CD4-positive, alpha-beta T cell treated with Interferon gamma for 1 hour (primary cell): ENCODE data around the gene C2orf74.
"Not testable (repeated sequence)": the region's sequence is repeated elsewhere in the genome, so short reads cannot be mapped to it uniquely, and the experiment has no call there.

Experiments used
- DNase-seq: peaks from one replicate; pipeline ENCODE4 v3.0.0-alpha.2; 2020

The C2orf74 gene

DNA sequence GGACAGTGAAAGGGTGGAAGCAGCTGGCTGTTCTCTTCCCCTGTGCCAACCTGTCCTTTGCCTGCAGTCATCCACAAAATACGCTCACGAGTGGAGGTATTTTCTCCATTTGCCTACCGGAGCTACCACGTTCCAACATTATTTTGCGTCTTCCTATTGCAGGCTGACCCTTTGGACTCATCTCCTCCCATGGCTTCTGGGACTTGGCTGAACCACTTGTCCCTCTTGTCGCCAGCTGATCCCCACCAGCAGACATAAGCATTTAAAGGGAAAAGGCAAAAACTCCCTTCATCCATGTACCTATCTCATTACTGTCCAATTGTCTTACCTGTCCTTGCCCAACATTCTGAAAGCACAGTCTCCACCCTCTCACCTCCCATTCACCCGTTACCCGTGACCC lies 13.0 kb downstream of the C2orf74 start:
- no peak for DNase-seq

DNA sequence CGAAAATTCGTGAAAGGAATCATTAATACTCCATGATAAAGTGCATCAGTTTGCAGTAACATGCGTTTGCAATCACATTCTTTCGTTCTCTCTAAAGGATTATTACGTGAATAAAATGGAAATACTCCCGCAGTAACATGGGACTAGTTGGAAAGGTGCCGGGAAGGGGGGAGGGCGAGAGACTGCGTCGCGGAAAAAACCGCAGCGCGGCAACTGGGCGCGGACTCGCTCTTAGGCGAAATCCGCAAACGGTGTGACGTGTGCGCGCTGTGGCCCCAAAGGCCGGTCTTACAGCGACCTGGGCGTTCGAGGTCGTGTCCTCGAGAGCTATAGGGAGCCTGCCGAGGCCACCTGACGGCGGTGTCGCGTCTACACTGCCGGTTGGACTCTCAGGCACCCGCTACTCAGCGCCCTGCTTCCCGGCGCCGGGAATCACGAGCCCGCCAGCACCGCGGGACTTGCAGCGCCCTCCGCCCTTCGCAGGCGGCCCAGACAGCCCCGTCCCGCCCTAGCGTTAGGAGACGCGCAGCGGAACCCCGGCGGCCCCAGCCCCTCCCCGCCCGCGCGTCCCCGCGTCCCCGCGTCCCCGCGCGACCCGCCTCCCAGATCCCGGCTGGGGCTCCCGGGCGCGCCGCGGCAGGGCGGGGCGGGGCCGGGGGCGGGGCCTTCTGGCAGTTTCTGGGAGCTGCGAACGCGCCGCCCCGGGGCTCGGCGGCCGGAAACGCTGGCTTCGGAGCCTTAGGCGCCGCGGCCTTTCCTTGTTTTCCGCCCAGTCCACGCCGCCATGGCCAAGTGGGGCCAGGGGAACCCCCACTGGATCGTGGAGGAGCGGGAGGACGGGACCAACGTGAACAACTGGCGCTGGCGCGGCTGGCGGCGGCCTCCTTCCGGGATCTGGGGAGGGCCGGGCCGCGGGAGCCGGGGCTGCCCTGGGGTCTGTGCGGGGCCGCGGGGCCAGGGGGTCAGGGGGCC lies 15.1 kb downstream of the C2orf74 start:
- peak; percentile 92 for DNase-seq

DNA sequence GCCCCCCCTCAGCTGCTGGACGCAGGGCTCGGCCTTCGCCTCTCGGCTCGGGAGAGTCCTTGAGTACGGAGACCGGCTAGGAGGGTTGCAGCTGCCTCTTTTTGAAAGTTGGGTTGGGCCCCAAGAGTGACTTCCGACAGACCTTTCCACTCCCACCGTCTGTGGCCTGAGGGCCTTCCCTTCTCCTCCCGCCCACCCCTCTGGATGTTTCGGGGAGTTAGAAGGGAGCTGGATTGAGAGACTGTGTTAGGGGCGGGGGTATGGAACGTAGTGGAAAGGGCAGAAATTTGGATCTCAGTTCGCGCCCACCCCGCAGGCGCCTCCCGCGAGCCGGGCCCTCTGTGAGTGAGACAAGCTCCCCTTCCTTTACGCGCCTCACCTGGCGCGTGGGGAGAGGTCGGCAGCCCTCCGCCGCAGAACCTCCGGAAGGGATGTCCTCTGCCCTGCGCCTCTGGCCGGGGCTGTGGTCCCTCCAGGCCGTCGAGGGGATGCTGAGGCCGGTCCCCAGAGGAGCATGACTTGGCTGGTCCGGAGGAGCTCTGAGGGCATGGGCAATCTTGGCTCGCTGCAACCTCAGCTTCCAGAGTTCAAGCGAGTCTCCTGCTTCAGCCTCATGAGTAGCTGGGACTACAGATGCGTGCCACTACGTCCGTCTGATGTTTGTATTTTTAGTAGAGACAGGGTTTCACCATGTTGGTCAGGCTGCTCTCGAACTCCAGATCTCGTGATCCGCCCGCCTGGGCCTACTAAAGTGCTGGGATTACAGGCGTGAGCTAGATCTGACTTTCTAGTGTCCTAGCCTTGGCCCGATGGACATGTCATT lies 15.9 kb downstream of the C2orf74 start:
- peak; percentile 12 for DNase-seq

DNA sequence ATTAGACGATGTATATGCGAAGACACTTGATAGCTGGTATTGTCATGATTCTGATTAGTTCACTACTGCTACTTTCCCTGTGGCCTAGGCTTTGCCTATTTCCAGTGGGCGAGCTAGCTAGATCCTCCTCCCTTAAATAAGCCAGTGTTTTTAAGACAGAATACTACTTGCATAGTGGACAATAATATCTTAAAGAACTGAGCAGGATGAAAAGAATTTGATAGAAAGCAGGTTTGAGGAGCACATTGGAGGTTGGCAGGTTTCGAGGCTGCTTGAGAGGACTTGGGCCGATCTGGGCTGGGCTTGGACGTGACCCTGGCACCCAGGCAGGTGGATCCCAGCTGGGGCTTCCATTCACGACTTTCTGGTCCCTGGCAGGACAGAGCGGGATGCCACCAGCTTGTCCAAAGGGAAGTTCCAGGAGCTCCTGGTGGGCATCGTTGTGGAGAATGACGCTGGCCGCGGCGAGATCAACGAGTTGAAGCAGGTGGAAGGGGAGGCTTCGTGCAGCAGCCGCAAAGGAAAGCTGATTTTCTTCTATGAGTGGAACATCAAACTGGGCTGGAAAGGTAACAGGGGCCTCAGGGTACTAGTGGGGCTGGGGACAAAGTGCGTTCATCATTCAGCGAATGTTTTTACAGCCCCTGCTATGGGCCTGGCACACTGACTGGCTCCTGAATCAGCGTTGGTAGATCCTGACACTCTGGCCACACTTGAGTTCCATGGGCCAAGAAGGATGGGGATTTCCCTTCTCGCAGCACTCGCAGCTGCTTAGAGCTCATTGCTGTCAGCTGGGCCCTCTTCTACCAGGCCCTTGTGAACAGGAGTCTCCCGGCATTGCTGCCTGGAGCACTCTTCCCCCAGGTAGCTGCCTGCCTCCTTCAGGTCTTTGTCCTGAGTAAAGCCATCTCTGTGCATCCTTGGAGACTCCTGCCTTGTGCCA lies 16.9 kb downstream of the C2orf74 start:
- DNase-seq = no peak

DNA sequence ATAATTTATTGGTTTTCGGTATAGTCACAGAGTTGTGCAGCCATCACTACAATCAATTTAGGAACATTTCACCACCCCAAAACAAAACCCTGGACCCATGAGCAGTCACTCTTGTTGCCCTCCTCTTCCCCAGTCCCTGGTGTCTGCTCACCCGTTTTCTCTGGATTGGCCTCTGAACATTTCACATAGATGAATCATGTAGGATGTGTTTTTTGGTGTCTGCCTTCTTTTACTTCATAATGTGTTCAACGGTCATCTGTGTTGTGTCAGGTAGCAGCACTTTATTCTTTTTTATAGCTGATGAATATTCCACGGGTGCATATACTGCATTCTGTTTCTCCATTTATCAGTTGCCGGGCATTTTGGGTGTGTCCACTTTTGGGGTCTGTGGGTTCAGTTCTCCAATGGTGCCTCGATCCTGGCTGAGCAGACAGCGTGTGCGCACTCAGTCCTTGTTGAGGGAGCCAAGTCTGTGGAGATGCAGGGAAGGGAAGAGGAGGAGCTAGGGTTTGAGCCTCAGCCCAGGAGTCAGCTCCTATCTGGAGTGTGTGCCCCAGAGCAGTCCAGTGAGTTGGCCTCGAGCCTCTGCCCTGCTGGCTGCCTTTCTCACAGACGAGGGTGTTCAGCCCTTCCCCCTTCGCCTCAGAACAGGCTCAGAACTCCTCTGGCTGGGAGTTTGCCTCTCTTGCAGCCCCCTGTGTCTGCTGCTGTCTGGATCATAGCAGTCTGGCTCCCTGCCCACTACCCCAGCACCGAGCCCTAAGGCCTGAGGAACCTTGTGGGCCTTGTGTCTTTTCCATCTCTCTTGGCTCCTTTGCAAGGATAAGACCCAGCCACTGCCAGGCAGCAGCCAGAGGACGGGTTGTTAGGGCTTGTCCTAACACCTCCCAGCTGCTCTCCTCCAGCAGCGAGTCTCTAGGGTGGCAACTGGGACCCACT lies 18.0 kb downstream of the C2orf74 start:
- no peak for DNase-seq

DNA sequence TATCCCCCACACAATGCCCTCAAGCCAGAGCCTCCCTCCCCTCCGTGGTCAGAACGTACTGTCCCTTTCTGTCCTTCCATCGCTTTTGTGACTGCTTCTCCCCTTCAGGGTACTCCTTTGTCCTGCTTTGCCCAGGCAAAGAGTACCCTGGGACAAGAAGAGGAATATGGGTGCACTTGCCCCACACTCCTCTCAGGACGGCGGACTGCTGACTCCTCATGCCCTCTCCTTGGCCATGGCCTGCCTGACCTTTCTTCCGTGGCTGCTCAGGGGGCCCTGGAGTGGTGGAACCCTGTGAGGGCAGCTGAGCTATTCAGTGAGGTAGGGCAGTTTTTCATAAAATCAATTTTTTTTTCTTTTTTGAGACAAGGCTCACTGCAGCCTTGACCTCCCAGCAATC lies 18.7 kb downstream of the C2orf74 start:
- DNase-seq = no peak

DNA sequence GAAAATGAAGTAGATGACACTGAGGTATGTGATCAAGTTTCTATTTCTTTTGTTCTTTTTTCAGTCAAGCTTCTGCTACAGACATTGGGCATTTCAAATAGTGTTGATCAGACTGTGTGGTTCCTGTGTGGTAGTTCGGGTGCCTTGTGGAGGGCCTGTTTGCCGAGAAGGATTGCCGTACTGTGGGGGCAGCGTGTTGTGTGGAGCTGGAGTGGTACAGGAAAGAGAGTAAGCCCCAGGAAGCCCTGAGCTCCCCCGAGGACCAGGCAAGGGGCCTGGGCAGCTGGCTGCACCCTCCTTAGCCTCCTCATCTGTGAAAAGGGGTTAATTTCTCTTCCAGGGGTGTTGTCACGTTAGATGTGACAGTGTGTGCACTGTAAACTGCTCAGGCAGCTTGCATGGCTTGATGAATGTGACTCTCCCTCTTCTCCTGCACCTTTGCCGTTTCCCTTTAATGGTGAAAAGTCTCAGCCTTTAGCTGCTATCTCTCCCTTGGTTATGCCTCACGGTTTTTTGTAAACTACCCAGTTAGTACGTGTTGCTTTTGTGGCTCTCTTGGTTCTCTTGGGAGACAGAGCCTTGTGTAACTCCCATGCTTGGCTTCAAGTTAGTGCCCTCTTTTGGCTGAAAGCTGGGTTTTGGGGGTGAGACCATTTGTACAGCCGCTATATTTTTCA lies 19.5 kb downstream of the C2orf74 start:
- DNase-seq = no peak

DNA sequence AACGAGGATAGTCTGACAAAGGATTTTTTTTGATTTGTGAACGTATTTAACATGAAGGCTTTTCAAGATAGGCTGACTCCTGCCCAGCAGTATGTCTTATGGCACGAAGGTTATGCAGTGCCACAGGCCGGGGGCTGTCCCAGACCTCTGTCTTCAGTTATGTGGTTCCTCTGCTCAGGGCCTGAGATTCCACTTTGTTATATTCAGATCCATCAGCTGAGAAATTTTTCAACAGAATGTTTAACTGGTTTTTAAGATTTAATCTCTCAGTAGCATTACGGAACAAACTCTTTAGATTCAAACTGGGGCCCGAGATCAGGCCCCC lies 20.0 kb downstream of the C2orf74 start:
- DNase-seq = no peak

DNA sequence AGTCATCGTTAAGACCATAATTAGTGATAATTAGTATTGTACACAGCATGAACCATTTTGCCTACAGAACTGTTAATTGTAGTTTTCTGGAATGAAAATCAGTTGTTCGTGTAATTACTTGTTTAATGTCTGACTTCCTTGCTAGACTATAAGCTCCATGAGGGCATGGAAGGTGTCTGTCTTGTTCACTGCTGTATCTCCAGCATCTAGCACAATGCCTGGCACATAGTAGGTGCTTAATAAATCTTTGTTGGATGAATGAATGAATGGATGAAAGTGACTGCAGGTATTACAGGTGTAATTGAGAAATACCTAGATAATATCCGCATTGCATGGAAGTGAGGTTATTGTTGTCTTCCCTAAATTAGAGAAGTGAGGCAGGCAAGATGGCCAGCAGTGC lies 21.8 kb downstream of the C2orf74 start:
- no peak for DNase-seq

DNA sequence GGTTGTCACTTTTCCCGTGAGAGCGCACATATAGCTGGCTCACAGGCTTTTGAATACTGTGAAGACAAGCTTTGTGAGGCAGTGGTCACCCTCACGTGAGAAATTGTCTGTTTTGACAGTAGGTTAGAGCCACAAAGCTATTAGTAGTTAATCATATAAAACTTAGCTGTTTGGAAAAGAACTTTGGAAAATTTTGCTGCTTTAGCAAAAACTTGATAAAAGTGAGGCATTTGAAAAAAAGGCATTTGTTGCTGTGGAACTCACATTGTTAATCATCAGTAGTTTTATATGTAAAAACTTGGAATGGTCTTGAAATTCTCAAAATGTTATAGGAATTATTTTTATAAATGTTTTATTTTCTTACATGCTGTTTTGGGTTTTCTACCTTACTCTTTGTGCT lies 22.3 kb downstream of the C2orf74 start:
- no peak for DNase-seq

DNA sequence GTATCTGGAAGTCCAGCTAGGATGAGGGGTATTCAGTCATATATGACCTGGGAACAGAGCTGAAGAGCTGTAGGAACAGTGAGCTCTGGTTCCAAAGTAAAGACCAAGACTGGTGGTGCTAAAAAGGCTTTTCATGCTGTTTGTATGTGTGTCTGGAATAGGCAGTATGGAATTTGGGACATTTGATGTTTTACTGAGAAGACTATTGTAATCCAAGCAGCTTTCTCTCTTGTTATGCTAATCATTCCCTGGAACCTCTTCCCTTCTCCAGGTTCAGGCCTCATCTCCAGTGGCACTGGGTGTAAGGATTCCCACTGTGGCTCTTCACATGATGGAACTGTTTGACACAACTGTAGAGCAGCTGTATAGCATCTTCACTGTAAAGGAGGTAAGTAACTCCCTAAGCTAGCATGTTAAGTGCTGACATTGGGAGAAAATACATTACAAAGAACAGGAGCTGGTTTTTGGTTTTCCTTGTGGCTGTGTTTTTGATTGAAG lies 23.3 kb downstream of the C2orf74 start:
- DNase-seq = no peak

DNA sequence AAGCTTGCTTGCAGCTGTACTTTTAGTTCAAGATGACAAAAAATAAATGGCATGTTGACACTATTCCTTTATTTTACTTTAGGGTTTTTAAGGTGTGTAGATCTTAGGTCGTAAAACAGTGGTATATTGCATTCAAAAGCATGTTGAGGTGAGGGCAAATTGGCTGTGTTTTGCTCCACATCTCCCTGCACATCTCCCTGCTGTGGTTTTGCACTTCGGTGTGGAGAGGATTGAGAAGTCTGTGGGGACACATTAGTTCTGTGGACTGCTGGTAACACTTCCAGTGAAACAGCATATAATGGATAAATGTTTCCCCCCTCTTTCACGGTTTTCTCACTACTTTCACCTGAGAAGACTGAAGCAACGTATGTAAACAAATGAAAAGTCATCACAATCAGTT lies 25.1 kb downstream of the C2orf74 start:
- no peak for DNase-seq

DNA sequence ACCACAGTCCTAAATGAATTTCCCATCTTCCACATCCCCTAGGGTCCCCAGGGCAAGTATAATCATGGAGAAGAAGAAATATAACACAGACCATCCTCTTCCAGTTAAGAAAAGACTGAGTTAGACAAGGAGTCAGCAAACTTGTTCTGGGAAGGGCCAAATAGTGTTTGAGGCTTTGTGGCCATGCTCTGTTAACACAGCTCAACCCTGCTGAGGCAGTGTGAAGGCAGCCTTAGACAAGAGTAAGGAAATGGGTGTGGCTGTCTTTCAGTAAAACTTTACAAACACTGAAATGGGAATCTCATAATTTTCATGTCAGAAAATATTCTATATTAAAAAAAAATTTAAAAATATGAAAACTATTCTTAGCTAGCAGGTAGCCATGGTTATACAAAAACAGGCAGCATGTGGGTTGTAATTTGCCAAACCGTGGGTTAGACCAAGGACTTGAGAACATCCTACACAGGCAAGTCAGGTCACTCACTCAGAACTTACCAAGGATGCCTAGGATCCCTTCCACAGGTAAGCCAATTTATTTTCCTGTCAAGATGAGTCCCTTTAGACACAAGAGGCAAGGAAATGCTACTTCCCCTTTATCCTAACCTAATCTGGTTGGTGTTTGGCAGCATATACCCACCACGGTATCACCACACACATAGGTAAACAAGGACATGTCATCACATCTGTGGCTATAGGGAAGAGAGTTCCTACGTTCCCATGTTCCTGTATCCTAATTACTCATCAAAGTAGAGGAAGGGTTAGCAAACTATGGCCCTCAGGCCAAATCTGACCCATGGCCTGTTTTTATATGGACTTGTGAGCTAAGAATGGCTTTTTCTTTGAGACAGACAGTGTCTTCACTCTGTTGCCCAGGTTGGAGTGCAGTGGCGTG lies 31.9 kb downstream of the C2orf74 start:
- DNase-seq = no peak

DNA sequence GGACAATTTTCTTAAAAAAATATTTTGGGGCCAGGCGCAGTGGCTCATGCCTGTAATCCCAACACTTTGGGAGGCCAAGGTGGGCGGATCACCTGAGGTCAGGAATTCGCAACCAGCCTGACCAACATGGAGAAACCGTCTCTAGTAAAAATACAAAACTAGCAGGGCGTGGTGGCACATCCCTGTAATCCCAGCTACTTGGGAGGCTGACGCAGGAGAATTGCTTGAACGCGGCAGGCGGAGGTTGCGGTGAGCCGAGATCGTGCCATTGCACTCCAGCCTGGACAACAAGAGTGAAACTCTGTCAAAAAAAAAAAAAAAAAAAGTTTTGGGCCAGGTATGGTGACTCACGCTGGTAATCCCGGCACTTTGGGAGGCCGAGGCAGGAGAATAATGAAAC lies 32.7 kb downstream of the C2orf74 start:
- DNase-seq = not testable (repeated sequence)

DNA sequence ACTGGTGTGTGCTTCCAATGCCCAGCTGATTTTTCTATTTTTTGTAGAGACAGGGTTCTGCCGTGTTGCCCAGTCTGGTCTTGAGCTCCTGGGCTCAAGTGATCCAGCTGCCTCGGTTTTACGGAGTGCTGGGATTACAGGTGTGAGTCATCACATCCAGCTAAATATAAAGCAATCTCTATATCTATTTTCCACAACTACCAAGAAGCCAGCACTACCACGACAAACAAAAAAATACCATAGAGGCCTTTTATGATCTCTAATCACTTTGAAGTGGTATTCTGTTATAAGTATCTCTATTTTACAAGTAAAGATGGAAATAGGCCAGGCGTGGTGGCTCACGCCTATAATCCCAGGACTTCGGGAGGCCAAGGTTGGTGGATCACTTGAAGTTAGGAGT lies 34.7 kb downstream of the C2orf74 start:
- DNase-seq = no peak

DNA sequence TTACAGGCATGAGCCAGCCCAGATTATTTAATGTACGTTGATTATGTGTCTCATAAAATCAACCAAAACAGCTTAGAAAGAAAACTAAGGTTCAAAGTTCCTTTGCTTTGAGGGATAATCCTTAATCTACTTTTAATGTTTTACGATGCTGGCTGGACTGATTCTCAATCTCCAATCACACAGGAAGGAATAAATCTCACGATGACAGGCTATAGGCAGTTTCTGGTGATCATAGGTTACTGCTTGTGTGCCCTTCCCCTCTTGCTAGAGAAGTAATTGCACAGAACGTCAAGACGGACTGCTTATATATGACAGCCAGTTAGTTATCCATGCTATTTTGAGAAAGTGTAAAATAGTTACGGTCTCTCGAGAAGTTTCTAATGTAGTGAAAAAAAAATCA lies 43.1 kb downstream of the C2orf74 start:
- no peak for DNase-seq

DNA sequence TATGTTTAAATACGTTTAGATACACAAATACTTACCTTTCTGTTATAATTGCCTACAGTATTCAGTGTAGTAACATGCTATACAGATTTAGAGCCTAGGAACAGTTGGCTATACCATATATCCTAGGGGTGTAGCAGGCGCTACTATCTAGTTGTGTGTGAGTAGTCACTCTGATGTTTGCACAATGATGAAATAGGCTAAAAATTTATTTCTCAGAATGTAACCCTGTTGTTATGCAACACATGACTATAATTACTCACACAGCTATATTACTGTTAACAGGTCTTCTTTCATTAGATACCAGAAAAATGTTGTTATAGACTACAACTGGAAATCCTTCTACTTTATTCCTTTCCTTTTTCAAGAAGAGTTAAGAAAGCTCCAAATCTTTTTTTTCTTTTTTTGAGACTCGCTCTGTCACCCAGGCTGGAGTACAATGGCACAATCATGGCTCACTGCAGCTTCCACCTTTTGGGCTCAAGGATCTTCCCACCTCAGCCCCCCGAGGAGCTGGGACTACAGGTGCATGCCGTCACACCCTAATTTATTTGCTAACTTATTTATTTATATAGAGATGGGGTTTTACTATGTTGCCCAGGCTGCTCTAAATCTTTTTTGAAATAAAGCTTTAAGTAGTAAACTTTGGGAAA lies 48.5 kb downstream of the C2orf74 start:
- DNase-seq = no peak

DNA sequence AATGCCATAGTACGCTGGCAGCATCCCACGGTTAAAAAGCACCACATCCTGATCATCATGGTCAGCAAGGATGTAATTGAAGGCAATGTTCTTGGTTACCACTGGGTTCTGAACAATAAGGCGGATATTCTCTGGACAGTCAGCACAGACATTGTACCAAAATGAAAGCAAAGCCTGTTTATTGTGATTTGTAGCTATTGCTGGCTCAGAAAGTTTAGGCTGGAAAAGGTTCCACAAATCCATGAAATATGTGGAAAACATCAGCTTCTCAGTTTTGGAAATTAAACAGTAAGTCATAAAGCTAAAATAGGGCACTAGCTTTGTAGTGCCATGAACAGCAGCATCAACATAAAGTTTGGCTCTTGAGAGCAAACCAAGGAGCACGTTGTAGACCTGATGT lies 52.2 kb downstream of the C2orf74 start:
- no peak for DNase-seq
